H1 (cell line): ENCODE measurements around the gene QPCT. TPM values are rescaled to one million over a fixed set of nuclear protein-coding genes. Genes with fewer than 3 reads are reported as not detected.

Experiments
- CTCF ChIA-PET: fragments of 300-600 bp; sonication (Branson Sonifier 250); formaldehyde crosslinking; loops from one replicate; lab custom pipeline; 2021; ENCODE audit not compliant: partially characterized antibody; lab: Charles Lee
- POLR2A ChIA-PET: fragments of 300-600 bp; sonication (Branson Sonifier 250); formaldehyde crosslinking; loops from one replicate; lab custom pipeline; 2021; ENCODE audit warnings: inconsistent platforms; ENCODE audit not compliant: partially characterized antibody; lab: Charles Lee
- DNase-seq, 2 experiments: peaks; one replicate each; pipeline versions ENCODE4 v3.0.0 to v3.0.0-alpha.2; 2010 to 2022; ENCODE audit warnings: low spot score in 2 of 2, low read depth in 1 of 2, mixed read lengths in 1 of 2
- FAIRE-seq: peaks from 2 replicates; lab custom pipeline; 2011; peaks lifted over from hg19 to GRCh38; lab: Jason Lieb, UNC
- H2AFZ ChIP-seq: 2 replicates; pipeline ENCODE4 v1.8.1; 2012; ENCODE audit warnings: low read length, inconsistent platforms
- H2AK5ac ChIP-seq: 2 replicates; pipeline ENCODE4 v1.6.1; 2013; ENCODE audit warnings: low read depth, low read length
- H2BK120ac ChIP-seq: replicated peaks from 2 replicates; pipeline ENCODE3; 2013; ENCODE audit warnings: low read depth, low read length, inconsistent platforms
- H2BK12ac ChIP-seq: 2 replicates; pipeline ENCODE4 v1.6.1; 2013; ENCODE audit warnings: low read depth, low read length
- H2BK15ac ChIP-seq: 2 replicates; pipeline ENCODE4 v1.6.1; 2013; ENCODE audit warnings: low read length
- H2BK20ac ChIP-seq: 2 replicates; pipeline ENCODE4 v1.6.1; 2013; ENCODE audit warnings: low read length
- H2BK5ac ChIP-seq: 2 replicates; pipeline ENCODE4 v1.6.1; 2013; ENCODE audit warnings: low read depth, low read length
- H3K14ac ChIP-seq: 2 replicates; pipeline ENCODE4 v1.6.1; 2013; ENCODE audit warnings: inconsistent platforms; ENCODE audit not compliant: insufficient read length
- H3K18ac ChIP-seq: 2 replicates; pipeline ENCODE4 v1.6.1; 2013; ENCODE audit warnings: low read length; ENCODE audit errors: extremely low read depth
- H3K23ac ChIP-seq: 2 replicates; pipeline ENCODE4 v1.6.1; 2013; ENCODE audit warnings: inconsistent platforms; ENCODE audit not compliant: insufficient read length
- H3K23me2 ChIP-seq: 2 replicates; pipeline ENCODE4 v1.6.1; 2013; ENCODE audit warnings: low read depth, low read length
- H3K27ac ChIP-seq: 2 replicates; pipeline ENCODE4 v1.6.1; 2011; ENCODE audit warnings: low read depth, low read length, inconsistent platforms
- H3K27me3 ChIP-seq, 4 experiments: replicated peaks in 1 of 4; 1 replicate in 1 of 4; 2 replicates in 3 of 4; pipeline versions ENCODE4 v1.6.1 to v1.8.1; 2011 to 2013; ENCODE audit warnings: low read length in 3 of 4, mild to moderate bottlenecking in 3 of 4, inconsistent platforms in 2 of 4, mixed read lengths in 2 of 4, moderate library complexity in 1 of 4; ENCODE audit not compliant: control insufficient read depth in 3 of 4, insufficient read depth in 3 of 4; ENCODE audit errors: extremely low read depth in 1 of 4
- H3K36me3 ChIP-seq, 4 experiments: 2 replicates each; pipeline versions ENCODE4 v1.6.1 to v1.8.1; 2011 to 2013; ENCODE audit warnings: mild to moderate bottlenecking in 4 of 4, low read length in 3 of 4, moderate library complexity in 2 of 4, control low read depth in 1 of 4, inconsistent platforms in 1 of 4; ENCODE audit not compliant: insufficient read depth in 4 of 4, control insufficient read depth in 2 of 4
- H3K4ac ChIP-seq: replicated peaks from 2 replicates; pipeline ENCODE3; 2013; ENCODE audit warnings: low read length, low read depth, mixed read lengths, inconsistent platforms; ENCODE audit not compliant: insufficient read length
- H3K4me1 ChIP-seq, 4 experiments: replicated peaks in 1 of 4; 1 replicate in 1 of 4; 2 replicates in 3 of 4; pipeline versions ENCODE4 v1.6.1 to v1.8.1; 2011 to 2013; ENCODE audit warnings: low read length in 3 of 4, inconsistent platforms in 2 of 4, mixed read lengths in 1 of 4; ENCODE audit not compliant: insufficient read depth in 4 of 4, control insufficient read depth in 3 of 4
- H3K4me2 ChIP-seq, 2 experiments: 2 replicates each; pipeline versions ENCODE4 v1.6.1 to v1.8.1; 2011 to 2013; ENCODE audit warnings: low read depth in 2 of 2, low read length in 2 of 2, control low read depth in 1 of 2, inconsistent platforms in 1 of 2, mild to moderate bottlenecking in 1 of 2; ENCODE audit not compliant: insufficient read depth in 1 of 2
- H3K4me3 ChIP-seq, 4 experiments: fragments of 200-600, 300-600 bp in 1 of 4; sonication (generic), shearing (Covaris generic), sonication (Bioruptor Twin) in 1 of 4; 2 replicates each; pipeline versions ENCODE4 v1.5.1 to v1.8.1; 2011 to 2016; ENCODE audit warnings: low read length in 4 of 4, low read depth in 3 of 4, control low read depth in 2 of 4, inconsistent platforms in 2 of 4, mild to moderate bottlenecking in 2 of 4, mixed read lengths in 1 of 4, moderate library complexity in 1 of 4; ENCODE audit not compliant: insufficient read depth in 2 of 4; ENCODE audit errors: extremely low read depth in 1 of 4
- H3K56ac ChIP-seq: replicated peaks from 2 replicates; pipeline ENCODE3; 2013; ENCODE audit warnings: low read depth, mild to moderate bottlenecking, mixed read lengths, low read length, inconsistent platforms; ENCODE audit not compliant: insufficient read length
- H3K79me1 ChIP-seq: 2 replicates; pipeline ENCODE4 v1.6.1; 2013; ENCODE audit warnings: low read depth, low read length, control low read depth
- H3K79me2 ChIP-seq, 2 experiments: 2 replicates each; pipeline versions ENCODE4 v1.6.1 to v1.8.1; 2012 to 2013; ENCODE audit warnings: low read length in 2 of 2, mild to moderate bottlenecking in 2 of 2, inconsistent platforms in 1 of 2; ENCODE audit not compliant: insufficient read depth in 2 of 2, control insufficient read depth in 1 of 2
- H3K9ac ChIP-seq, 4 experiments: replicated peaks in 1 of 4; 1 replicate in 1 of 4; 2 replicates in 3 of 4; pipeline versions ENCODE4 v1.6.1 to v1.8.1; 2011 to 2013; ENCODE audit warnings: low read depth in 3 of 4, low read length in 3 of 4, control low read depth in 2 of 4, mild to moderate bottlenecking in 2 of 4, moderate library complexity in 2 of 4, inconsistent platforms in 1 of 4; ENCODE audit errors: extremely low read depth in 1 of 4
- H3K9me3 ChIP-seq, 2 experiments: 2 replicates each; pipeline versions ENCODE4 v1.6.1 to v1.8.1; 2012 to 2013; ENCODE audit warnings: mild to moderate bottlenecking in 2 of 2, moderate library complexity in 2 of 2, control low read depth in 1 of 2, inconsistent platforms in 1 of 2, low read depth in 1 of 2, low read length in 1 of 2, mixed read lengths in 1 of 2; ENCODE audit not compliant: insufficient read depth in 2 of 2
- H4K20me1 ChIP-seq, 2 experiments: replicated peaks in 1 of 2; 2 replicates each; pipeline versions ENCODE3 to v1.8.1; 2011 to 2013; ENCODE audit warnings: inconsistent platforms in 2 of 2, low read length in 2 of 2, mild to moderate bottlenecking in 1 of 2; ENCODE audit not compliant: insufficient read depth in 2 of 2, control insufficient read depth in 1 of 2
- H4K5ac ChIP-seq: 2 replicates; pipeline ENCODE4 v1.6.1; 2013; ENCODE audit warnings: low read length, low read depth, mixed read lengths, inconsistent platforms; ENCODE audit not compliant: insufficient read length
- H4K8ac ChIP-seq: 2 replicates; pipeline ENCODE4 v1.8.0; 2013; ENCODE audit warnings: mild to moderate bottlenecking, moderate library complexity, low read length, inconsistent platforms; ENCODE audit not compliant: insufficient read depth; ENCODE audit errors: extremely low read depth
- H4K91ac ChIP-seq: replicated peaks from 2 replicates; pipeline ENCODE3; 2013; ENCODE audit warnings: low read length, mixed read lengths, inconsistent platforms; ENCODE audit not compliant: insufficient read length
- ATF3 ChIP-seq: IDR thresholded peaks from 2 replicates; pipeline ENCODE4 v1.6.1; 2011; ENCODE audit warnings: low read depth, mild to moderate bottlenecking, low read length; ENCODE audit not compliant: insufficient read depth
- CTBP2 ChIP-seq: IDR thresholded peaks from 2 replicates; pipeline ENCODE4 v1.7.0; 2011; ENCODE audit warnings: borderline replicate concordance, mild to moderate bottlenecking, moderate library complexity, mixed read lengths, low read length; ENCODE audit not compliant: insufficient read depth, insufficient read length
- GTF2F1 ChIP-seq: IDR thresholded peaks from 2 replicates; pipeline ENCODE4 v1.6.1; 2012; ENCODE audit warnings: low read depth, low read length, improper control_type of control experiment, borderline replicate concordance
- POLR2A ChIP-seq, 2 experiments: IDR thresholded peaks; 1 replicate in 1 of 2; 2 replicates in 1 of 2; pipeline ENCODE4 v1.6.1; 2011; ENCODE audit warnings: low read depth in 2 of 2, low read length in 2 of 2, mild to moderate bottlenecking in 2 of 2; ENCODE audit errors: control extremely low read depth in 1 of 2
- SP4 ChIP-seq: IDR thresholded peaks from 2 replicates; pipeline ENCODE4 v1.6.1; 2012; ENCODE audit warnings: low read length, inconsistent platforms
- TBP ChIP-seq: IDR thresholded peaks from 2 replicates; pipeline ENCODE4 v1.6.1; 2011; ENCODE audit warnings: low read depth, low read length, improper control_type of control experiment
- ZNF274 ChIP-seq: IDR thresholded peaks from 2 replicates; pipeline ENCODE4 v1.7.0; 2012; ENCODE audit warnings: low read length, borderline replicate concordance; ENCODE audit errors: extremely low read depth
- polyA plus RNA-seq, 7 experiments: library from polyadenylated mRNA; depleted of rRNA in 3 of 7; stranded (reverse) in 5 of 7; unstranded in 2 of 7; fragments of >200 nt in 5 of 7; fragments of 200-250 nt in 2 of 7; gene quantifications; 1 replicate in 5 of 7; 2 replicates in 1 of 7; 4 replicates in 1 of 7; pipeline versions ENCODE4 v1.2.1 to v1.2.3, GENCODE V29; 2011 to 2013; ENCODE audit warnings: missing spikeins in 2 of 7, mixed read lengths in 2 of 7
- total RNA-seq: library from RNA; stranded (reverse); fragmentation: NEBNext Ultra II Directional; extraction: Animal tissue kit (Norgen Biotek cat#: 25700); gene quantifications from 2 replicates; pipeline ENCODE4 v1.2.1, GENCODE V29; 2021

QPCT gene
- total and polyA plus RNA-seq, 2 of the 8 experiments (the other 6 are each of a cell fraction or from before 2014, with no cell fraction given) = 4.0 to 4.3 TPM

DNA sequence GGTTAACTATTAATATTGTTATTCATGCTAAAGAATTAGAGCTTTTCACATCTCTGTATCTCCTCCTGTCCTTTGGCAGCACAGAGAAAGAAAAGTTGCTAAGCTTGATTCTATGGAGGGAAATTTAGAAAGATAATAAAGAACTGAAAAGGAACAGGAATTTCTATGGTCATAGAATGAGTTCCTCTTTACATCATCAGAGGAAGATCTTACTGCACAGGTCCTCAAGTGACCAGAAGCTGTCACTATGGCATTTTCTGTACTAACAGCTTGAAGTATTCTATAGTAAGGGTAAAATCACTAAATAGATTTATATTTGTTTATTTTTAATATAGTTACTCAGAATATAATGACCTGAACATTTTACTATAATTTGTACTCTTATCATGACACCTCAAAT, 13.7 kb upstream of the QPCT start:
- Histone ChIP-seq H3K4me1 (no peaks in the 10 kb centered on the region), H2BK15ac (no peak overlapping the region), H3K18ac (no peak overlapping the region), H4K20me1 (no peaks in the 10 kb centered on the region), H3K9ac (no peak overlapping the region), H2AFZ (no peak overlapping the region), H3K79me2 (no peaks in the 10 kb centered on the region), H3K27ac (no peak overlapping the region), H3K27me3 (peaks cover 0 to 5% (median 2%) of the 10 kb centered on the region in 4 experiments; a peak in 4 of 7 replicates), H3K4me3 (no peak overlapping the region), H2BK20ac (no peak overlapping the region), H3K4ac (no peak overlapping the region), H4K5ac (no peak overlapping the region), H2BK12ac (no peak overlapping the region), H4K8ac (no peak overlapping the region), H3K9me3 (no peaks in the 10 kb centered on the region), H4K91ac (no peak overlapping the region), H3K79me1 (no peaks in the 10 kb centered on the region), H3K14ac (no peak overlapping the region), H2BK120ac (no peak overlapping the region), H2AK5ac (no peak overlapping the region), H3K56ac (no peak overlapping the region), H3K4me2 (no peak overlapping the region), H2BK5ac (no peak overlapping the region), H3K23me2 (no peaks in the 10 kb centered on the region), H3K36me3 (no peaks in the 10 kb centered on the region), H3K23ac (no peak overlapping the region)
- TF ChIP-seq GTF2F1 (no peak), ATF3 (no peak), POLR2A (IDR thresholded peaks at IDR 0.05; ENCODE audit: control extremely low read depth in 1 of 2, low read depth in 2 of 2, low read length in 2 of 2) (no peak), CTBP2 (no peak), TBP (no peak), SP4 (no peak), ZNF274 (no peak)
- ChIA-PET POLR2A (interaction anchor here (1.0 kb wide), 1 partner anchor 11 kb away, joined by 3 read pairs; no protein-coding TSS in a partner anchor), CTCF (interaction anchor here (1.0 to 2.1 kb wide), 2 partner anchors 10 to 12 kb away, joined by 3 to 8 read pairs; no protein-coding TSS in a partner anchor)
- DNase-seq = no peak
- FAIRE-seq = no peak
